Lower leg skin (tissue), 3 donors: ENCODE data around the gene RALGAPA2.

Experiments
- POLR2A ChIP-seq, 2 donors: fragments of 450-650 bp; IDR thresholded peaks; one replicate each; pipeline ENCODE4 v1.6.1; 2016 to 2017; ENCODE audit warnings: antibody characterized with exemption in 2 of 2, mild to moderate bottlenecking in 1 of 2, moderate library complexity in 1 of 2
- TF ChIP-seq, protein P1 (sequence below), 3 donors: fragments of 450-650 bp; IDR thresholded peaks; one replicate each; pipeline ENCODE4 v1.5.1; 2016; ENCODE audit warnings: antibody characterized with exemption in 3 of 3, mild to moderate bottlenecking in 3 of 3, moderate library complexity in 2 of 3

DNA sequence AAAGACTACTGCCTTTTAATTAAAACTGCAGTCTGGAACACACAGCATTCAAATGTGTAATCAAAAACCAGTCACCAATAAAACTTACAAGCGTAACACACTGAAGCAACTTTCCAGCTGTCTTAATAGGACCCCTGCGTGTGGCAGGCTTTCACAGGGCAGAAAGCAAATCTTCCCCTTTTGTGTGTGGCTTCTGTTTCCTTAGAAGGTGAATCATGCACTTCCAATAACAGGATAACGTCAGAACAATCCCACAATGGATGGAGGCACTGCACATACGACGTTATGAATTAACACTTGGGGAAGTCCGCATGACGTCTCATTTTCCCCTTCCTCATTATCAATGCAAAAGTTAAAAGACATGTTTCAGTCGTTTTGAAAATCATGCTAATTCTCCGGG, 299.7 kb downstream of the RALGAPA2 start:
- TF ChIP-seq, protein P1, sequence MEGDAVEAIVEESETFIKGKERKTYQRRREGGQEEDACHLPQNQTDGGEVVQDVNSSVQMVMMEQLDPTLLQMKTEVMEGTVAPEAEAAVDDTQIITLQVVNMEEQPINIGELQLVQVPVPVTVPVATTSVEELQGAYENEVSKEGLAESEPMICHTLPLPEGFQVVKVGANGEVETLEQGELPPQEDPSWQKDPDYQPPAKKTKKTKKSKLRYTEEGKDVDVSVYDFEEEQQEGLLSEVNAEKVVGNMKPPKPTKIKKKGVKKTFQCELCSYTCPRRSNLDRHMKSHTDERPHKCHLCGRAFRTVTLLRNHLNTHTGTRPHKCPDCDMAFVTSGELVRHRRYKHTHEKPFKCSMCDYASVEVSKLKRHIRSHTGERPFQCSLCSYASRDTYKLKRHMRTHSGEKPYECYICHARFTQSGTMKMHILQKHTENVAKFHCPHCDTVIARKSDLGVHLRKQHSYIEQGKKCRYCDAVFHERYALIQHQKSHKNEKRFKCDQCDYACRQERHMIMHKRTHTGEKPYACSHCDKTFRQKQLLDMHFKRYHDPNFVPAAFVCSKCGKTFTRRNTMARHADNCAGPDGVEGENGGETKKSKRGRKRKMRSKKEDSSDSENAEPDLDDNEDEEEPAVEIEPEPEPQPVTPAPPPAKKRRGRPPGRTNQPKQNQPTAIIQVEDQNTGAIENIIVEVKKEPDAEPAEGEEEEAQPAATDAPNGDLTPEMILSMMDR (IDR thresholded peaks at IDR 0.05), result no peak
- no peak for TF ChIP-seq POLR2A (IDR thresholded peaks at IDR 0.05)
